ENCODE data around the gene PDRG1.
"Not testable (repeated sequence)": the region's sequence is repeated elsewhere in the genome, so short reads cannot be mapped to it uniquely, and the experiment has no call there.

The PDRG1 gene

GRCh38 chr20:31966991-31967655 is 15.3 kb upstream of the PDRG1 start:
- no peak for DNase-seq

- no peak for DNase-seq
Measured at GRCh38 chr20:31963889-31964288, 12.0 kb upstream of the PDRG1 start.

- no peak for DNase-seq
Measured at GRCh38 chr20:31962761-31963160, 10.9 kb upstream of the PDRG1 start.

- DNase-seq = no peak
Measured at GRCh38 chr20:31956556-31957526, 5.0 kb upstream of the PDRG1 start.

GRCh38 chr20:31954500-31954899 is 2.7 kb upstream of the PDRG1 start:
- no peak for DNase-seq

GRCh38 chr20:31953556-31954148 is 1.8 kb upstream of the PDRG1 start:
- DNase-seq = no peak

GRCh38 chr20:31951203-31951529 is 680 bp downstream of the PDRG1 start:
- no peak for DNase-seq

- DNase-seq = no peak
Measured at GRCh38 chr20:31949877-31950646, 1.8 kb downstream of the PDRG1 start.

GRCh38 chr20:31948008-31948407 is 3.8 kb downstream of the PDRG1 start:
- DNase-seq = no peak

- no peak for DNase-seq
Measured at GRCh38 chr20:31945785-31946184, 6.1 kb downstream of the PDRG1 start.

- no peak for DNase-seq
Measured at GRCh38 chr20:31945319-31945718, 6.5 kb downstream of the PDRG1 start.

GRCh38 chr20:31943052-31943471 is 8.8 kb downstream of the PDRG1 start:
- DNase-seq = no peak

- DNase-seq = no peak
Measured at GRCh38 chr20:31939661-31940060, 12.2 kb downstream of the PDRG1 start.

GRCh38 chr20:31937820-31938219 is 14.0 kb downstream of the PDRG1 start:
- DNase-seq = no peak

GRCh38 chr20:31936420-31936819 is 15.4 kb downstream of the PDRG1 start:
- no peak for DNase-seq

GRCh38 chr20:31934968-31935764 is 16.7 kb downstream of the PDRG1 start:
- no peak for DNase-seq

- no peak for DNase-seq
Measured at GRCh38 chr20:31934491-31934890, 17.4 kb downstream of the PDRG1 start.

GRCh38 chr20:31933698-31934097 is 18.1 kb downstream of the PDRG1 start:
- DNase-seq = no peak

GRCh38 chr20:31930779-31931178 is 21.1 kb downstream of the PDRG1 start:
- no peak for DNase-seq

GRCh38 chr20:31929631-31930030 is 22.2 kb downstream of the PDRG1 start:
- DNase-seq = not testable (repeated sequence)

- DNase-seq = no peak
Measured at GRCh38 chr20:31927627-31928159, 24.2 kb downstream of the PDRG1 start.

GRCh38 chr20:31926493-31926892 is 25.4 kb downstream of the PDRG1 start:
- DNase-seq = no peak
